HepG2 (cell line): ENCODE data around the gene RREB1. TPM values are rescaled to one million over a fixed set of nuclear protein-coding genes. Genes with fewer than 3 reads are reported as not detected.
A peak's percentile ranks its signal among the peaks of the same experiment; 100 is the strongest.

Source experiments
- AGO1 ChIP-seq: fragments of 200-400 bp; formaldehyde crosslinking; IDR thresholded peaks from 2 replicates; pipeline ENCODE4 v1.6.1; 2017; ENCODE audit warnings: mild to moderate bottlenecking, low read depth, low read length, moderate library complexity; ENCODE audit not compliant: poor library complexity, severe bottlenecking
- BORCS8-MEF2B ChIP-seq: sonication (generic); formaldehyde crosslinking; IDR thresholded peaks from 2 replicates; pipeline ENCODE4 v1.8.0; 2022; ENCODE audit warnings: mild to moderate bottlenecking, missing genetic modification reagents
- CSRNP1 ChIP-seq: sonication (generic); formaldehyde crosslinking; IDR thresholded peaks from 2 replicates; pipeline ENCODE4 v1.8.1; 2023; ENCODE audit warnings: mild to moderate bottlenecking, missing genetic modification reagents
- FOXK1 ChIP-seq: sonication (generic); formaldehyde crosslinking; IDR thresholded peaks from 2 replicates; pipeline ENCODE4 v1.4.0; 2020; ENCODE audit warnings: low read depth, missing genetic modification reagents, borderline replicate concordance
- GABPB1 ChIP-seq: IDR thresholded peaks from 2 replicates; pipeline ENCODE4 v1.6.1; 2016; ENCODE audit warnings: mild to moderate bottlenecking, missing genetic modification reagents, moderate library complexity, missing compliant biosample characterization
- HNF4G ChIP-seq, 2 experiments: sonication (generic) in 1 of 2; formaldehyde crosslinking in 1 of 2; IDR thresholded peaks; 2 replicates each; pipeline versions ENCODE4 v1.4.0 to v1.6.1; 2011 to 2020; ENCODE audit warnings: borderline replicate concordance in 2 of 2, low read depth in 2 of 2, mild to moderate bottlenecking in 2 of 2, low read length in 1 of 2, missing genetic modification reagents in 1 of 2, moderate library complexity in 1 of 2
- NR2F6 ChIP-seq, 2 experiments: IDR thresholded peaks; 2 replicates each; pipeline ENCODE4 v1.6.1; 2016; ENCODE audit warnings: antibody characterized with exemption in 1 of 2, mild to moderate bottlenecking in 1 of 2
- RBFOX2 ChIP-seq: fragments of 200-400 bp; formaldehyde crosslinking; IDR thresholded peaks from 2 replicates; pipeline ENCODE4 v1.6.1; 2017; ENCODE audit warnings: low read depth, mild to moderate bottlenecking, low read length
- RXRB ChIP-seq: IDR thresholded peaks from 2 replicates; pipeline ENCODE4 v1.6.1; 2016; ENCODE audit warnings: borderline replicate concordance, missing genetic modification reagents, missing compliant biosample characterization
- SIX4 ChIP-seq: sonication (generic); formaldehyde crosslinking; IDR thresholded peaks from 2 replicates; pipeline ENCODE4 v1.4.0; 2020; ENCODE audit warnings: missing genetic modification reagents
- SRF ChIP-seq: IDR thresholded peaks from 2 replicates; pipeline ENCODE4 v1.6.1; 2011; ENCODE audit warnings: mild to moderate bottlenecking, low read depth, low read length, moderate library complexity
- STAT6 ChIP-seq: sonication (generic); formaldehyde crosslinking; IDR thresholded peaks from 2 replicates; pipeline ENCODE4 v1.4.0; 2020; ENCODE audit warnings: missing genetic modification reagents, mild to moderate bottlenecking, borderline replicate concordance
- TMF1 ChIP-seq: sonication (generic); formaldehyde crosslinking; IDR thresholded peaks from 2 replicates; pipeline ENCODE4 v1.8.1; 2022; ENCODE audit warnings: low read depth, missing genetic modification reagents
- ZBTB49 ChIP-seq: sonication (generic); formaldehyde crosslinking; IDR thresholded peaks from 2 replicates; pipeline ENCODE4 v1.4.0; 2020; ENCODE audit warnings: missing genetic modification reagents, borderline replicate concordance
- ZNF235 ChIP-seq: sonication (generic); formaldehyde crosslinking; IDR thresholded peaks from 2 replicates; pipeline ENCODE4 v1.8.1; 2023; ENCODE audit warnings: mild to moderate bottlenecking, missing genetic modification reagents, borderline replicate concordance
- ZNF333 ChIP-seq: sonication (generic); formaldehyde crosslinking; IDR thresholded peaks from 2 replicates; pipeline ENCODE4 v1.4.0; 2020; ENCODE audit warnings: mild to moderate bottlenecking, missing genetic modification reagents, borderline replicate concordance
- ZNF484 ChIP-seq: sonication (generic); formaldehyde crosslinking; IDR thresholded peaks from 2 replicates; pipeline ENCODE4 v1.5.1; 2020; ENCODE audit warnings: mild to moderate bottlenecking, low read depth, missing genetic modification reagents, borderline replicate concordance
- ZNF770 ChIP-seq: sonication (generic); formaldehyde crosslinking; IDR thresholded peaks from 2 replicates; pipeline ENCODE4 v1.5.0; 2020; ENCODE audit warnings: mild to moderate bottlenecking, missing genetic modification reagents
- polyA plus RNA-seq, 8 experiments: library from polyadenylated mRNA; depleted of rRNA in 3 of 8; stranded (reverse) in 7 of 8; unstranded in 1 of 8; fragments of >200 nt; fragmentation: Illumina TruSeq in 4 of 8; extraction: Trizol in 4 of 8; gene quantifications; 2 replicates each; pipeline versions ENCODE4 v1.2.1 to v1.2.3, GENCODE V29; 2011 to 2016; ENCODE audit warnings: low read depth in 4 of 8, missing spikeins in 1 of 8, mixed read lengths in 1 of 8; ENCODE audit not compliant: insufficient read depth in 1 of 8
- total RNA-seq, 5 experiments: library from RNA; depleted of rRNA; stranded (reverse); fragments of >200 nt; fragmentation: Illumina TruSeq; extraction: Trizol; gene quantifications; 2 replicates each; pipeline ENCODE4 v1.2.3, GENCODE V29; 2016; ENCODE audit warnings: low read depth in 1 of 5

Gene RREB1
- total and polyA plus RNA-seq, 2 of the 13 experiments (the other 11 are each of a cell fraction or from before 2014, with no cell fraction given) = 6.1 to 23.2 TPM

- TF ChIP-seq ZBTB49 (CRISPR knock-in tag) (no peak), ZNF333 (peak; percentile 55; the same call in 1 of the 2 replicates), SIX4 (CRISPR knock-in tag) (0 out of 2 replicates have a peak, but pooled peaks have one; percentile 9), ZNF770 (peak; percentile 60), ZNF235 (CRISPR knock-in tag) (no peak), SRF (0 out of 2 replicates have a peak, but pooled peaks have one; percentile 31), GABPB1 (CRISPR knock-in tag) (peak; percentile 68; the same call in 1 of the 2 replicates), RXRB (CRISPR knock-in tag) (peak; percentile 76), TMF1 (CRISPR knock-in tag) (peak; percentile 95), RBFOX2 (peak; percentile 83), FOXK1 (CRISPR knock-in tag) (no peak), BORCS8-MEF2B (peak; percentile 33), CSRNP1 (CRISPR knock-in tag) (peak; percentile 88; the same call in 1 of the 2 replicates), NR2F6 (IDR thresholded peaks at IDR 0.05) (no peak), NR2F6 (CRISPR knock-in tag; IDR thresholded peaks at IDR 0.05) (peak; percentile 59), ZNF484 (CRISPR knock-in tag) (no peak), AGO1 (peak; percentile 85), STAT6 (peak; percentile 45; the same call in 1 of the 2 replicates), HNF4G (IDR thresholded peaks at IDR 0.05; ENCODE audit: borderline replicate concordance, low read depth, low read length) (0 out of 2 replicates have a peak, but pooled peaks have one; percentile 28), HNF4G (CRISPR knock-in tag; IDR thresholded peaks at IDR 0.05; ENCODE audit: borderline replicate concordance, low read depth) (no peak; the same call in 1 of the 2 replicates)
Observed at GRCh38 chr6:7261032-7261841, 153.5 kb downstream of the RREB1 start (continued).
